NCI-H524 treated with DMSO at 0.1 percent for 48 hours (cell line): ENCODE results near the gene PITPNB.

Experiments used
- DNase-seq: peaks from one replicate; lab custom pipeline; 2025; lab: John Stamatoyannopoulos, UW

The PITPNB gene

DNA sequence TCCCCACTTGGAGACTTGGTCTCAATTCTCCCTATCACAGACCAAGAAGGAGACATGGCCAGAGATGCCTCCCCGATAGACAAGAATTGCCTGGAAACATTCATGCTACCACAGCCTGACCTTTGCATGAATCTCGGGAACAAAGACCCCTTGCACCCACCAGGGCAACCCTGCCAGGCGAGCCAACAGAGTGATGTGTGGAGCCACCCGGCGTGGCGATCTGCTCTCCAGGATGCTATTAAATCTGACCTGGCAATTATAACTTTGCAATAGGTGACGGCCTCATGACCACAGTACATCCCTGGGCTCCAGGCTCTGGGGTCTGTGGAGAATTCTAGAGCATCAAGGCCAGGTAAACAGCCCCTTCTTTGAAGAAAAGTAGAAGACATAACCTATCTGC lies 86.5 kb downstream of the PITPNB start:
- no peak for DNase-seq

- DNase-seq: no peak
These were observed 89.4 kb downstream of the PITPNB start for GRCh38 chr22:27829620-27830019.

GRCh38 chr22:27827604-27828587 lies 91.2 kb downstream of the PITPNB start:
- DNase-seq: no peak

DNA sequence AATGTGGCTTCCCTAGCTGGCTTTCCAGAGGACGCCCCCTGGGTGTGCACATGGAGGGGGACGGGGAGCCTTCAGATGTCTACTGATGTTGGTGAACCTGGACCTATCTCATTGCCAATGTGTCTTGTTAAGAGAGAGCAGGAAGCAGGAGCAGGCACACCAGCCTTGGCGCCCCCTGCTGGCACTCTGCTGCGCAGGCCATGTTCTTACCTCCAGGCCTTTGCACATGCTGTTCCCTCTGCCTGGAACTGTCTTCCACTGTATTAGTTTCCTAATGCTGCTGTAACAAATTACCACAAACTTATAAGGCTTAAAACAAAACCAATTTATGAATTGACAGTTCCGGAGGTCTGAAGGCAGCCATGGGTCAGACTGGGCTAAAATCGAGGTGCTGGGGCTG lies 93.9 kb downstream of the PITPNB start:
- DNase-seq: no peak

DNA sequence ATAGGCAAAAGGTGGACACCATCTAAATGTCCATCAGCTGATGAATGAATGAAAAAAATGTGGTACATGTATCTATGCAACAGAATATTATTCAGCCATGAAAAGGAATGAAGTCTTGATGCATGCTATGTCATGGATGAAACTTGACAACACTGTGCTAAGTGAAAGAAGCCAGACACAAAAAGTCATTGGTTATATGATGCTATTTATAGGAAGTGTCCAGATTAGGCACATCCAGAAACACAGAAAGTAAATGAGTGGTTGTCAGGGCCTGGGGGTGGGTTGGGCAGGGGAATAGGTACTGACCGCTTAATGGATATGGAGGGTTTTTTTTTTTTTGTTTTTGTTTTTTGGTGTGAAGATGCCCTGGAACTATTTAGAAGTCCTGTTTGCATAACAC lies 95.8 kb downstream of the PITPNB start:
- no peak for DNase-seq

DNA sequence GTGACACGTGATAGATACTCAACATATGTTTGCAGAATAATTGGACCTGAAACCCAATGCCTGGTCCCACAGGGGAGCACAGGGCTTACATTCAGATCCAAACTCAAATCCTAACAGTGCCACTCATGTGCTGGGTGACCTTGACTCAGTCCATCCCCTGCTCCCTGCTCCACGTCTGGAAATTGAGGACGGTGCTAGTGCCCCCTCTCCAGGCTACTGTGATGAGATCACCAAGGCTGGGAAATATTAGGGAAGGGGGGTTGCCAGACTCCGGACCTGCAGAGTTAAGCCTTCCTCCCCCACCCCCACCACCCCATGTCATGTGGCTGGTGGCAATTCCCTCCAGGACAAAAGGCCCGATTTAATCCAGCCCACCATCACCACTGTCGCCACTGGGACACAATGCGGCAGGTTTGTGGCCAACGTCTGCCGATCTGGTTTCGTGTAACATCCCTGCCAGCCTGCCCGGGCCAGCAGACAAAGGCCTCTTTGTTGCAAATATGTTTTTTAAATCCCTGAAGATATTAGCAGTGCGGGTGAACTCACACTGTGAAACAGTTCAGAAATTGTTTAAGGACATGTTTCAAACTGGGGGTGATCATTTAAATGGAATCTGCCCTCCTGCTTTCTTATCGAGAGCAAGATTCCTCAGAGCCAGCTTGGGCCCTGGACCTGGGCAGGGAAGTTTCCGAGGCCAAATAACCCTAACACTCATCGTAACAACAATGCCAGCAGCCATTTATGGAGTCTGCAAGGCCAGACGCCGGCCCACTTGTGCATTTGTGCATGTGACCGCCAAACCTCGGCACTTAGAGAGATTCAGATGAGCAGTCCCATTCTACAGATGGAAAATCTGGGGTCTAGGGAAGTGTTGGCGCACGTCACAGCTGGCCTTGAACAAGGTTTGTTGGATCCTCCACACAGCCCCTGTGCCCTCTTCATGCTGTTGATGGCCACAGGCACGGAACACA lies 97.9 kb downstream of the PITPNB start:
- DNase-seq: no peak

DNA sequence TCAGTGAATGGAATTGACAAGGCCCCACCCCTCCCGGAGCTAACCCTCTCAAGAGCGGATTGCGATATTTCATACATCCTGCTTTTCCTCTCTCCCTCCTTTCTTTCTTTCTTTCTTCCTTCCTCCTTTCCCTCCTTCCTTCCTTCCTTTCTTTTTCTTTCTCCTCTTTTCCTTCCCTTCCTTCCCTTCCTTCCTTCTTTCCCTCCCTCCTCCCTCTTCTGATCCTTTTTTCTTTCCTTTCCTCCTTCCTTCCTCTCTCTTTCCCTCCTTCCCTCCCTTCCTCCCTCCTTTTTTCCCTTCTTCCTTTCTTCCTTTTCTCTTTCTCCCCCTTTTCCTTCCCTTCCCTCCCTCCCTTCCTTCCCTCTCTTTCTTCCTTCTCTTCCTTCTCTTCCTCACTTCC lies 102.5 kb downstream of the PITPNB start:
- no peak for DNase-seq

- no peak for DNase-seq
These were observed 103.1 kb downstream of the PITPNB start for GRCh38 chr22:27815826-27816530.

DNA sequence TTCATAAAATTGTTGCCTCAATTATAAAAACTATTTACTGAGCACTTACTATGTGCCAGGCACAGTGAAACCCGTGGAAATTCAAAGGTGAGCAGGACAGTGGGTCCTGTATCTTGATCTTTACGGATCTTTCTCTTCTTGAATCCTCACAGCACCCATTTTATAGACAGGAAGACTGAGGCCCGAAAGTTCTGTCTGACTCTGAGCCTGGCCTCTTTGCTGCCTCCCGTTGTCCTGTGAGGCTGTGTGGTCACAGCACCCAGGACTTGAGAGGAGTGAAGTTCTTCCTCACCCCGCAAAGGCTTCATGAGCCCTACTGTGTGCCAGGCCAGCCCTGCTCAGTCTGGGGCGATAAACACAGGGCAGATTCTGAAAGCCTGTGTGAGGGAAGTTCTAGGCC lies 104.1 kb downstream of the PITPNB start:
- no peak for DNase-seq

GRCh38 chr22:27811778-27812177 lies 107.3 kb downstream of the PITPNB start:
- no peak for DNase-seq

GRCh38 chr22:27810609-27811151 lies 108.4 kb downstream of the PITPNB start:
- DNase-seq: peak; percentile 32

DNA sequence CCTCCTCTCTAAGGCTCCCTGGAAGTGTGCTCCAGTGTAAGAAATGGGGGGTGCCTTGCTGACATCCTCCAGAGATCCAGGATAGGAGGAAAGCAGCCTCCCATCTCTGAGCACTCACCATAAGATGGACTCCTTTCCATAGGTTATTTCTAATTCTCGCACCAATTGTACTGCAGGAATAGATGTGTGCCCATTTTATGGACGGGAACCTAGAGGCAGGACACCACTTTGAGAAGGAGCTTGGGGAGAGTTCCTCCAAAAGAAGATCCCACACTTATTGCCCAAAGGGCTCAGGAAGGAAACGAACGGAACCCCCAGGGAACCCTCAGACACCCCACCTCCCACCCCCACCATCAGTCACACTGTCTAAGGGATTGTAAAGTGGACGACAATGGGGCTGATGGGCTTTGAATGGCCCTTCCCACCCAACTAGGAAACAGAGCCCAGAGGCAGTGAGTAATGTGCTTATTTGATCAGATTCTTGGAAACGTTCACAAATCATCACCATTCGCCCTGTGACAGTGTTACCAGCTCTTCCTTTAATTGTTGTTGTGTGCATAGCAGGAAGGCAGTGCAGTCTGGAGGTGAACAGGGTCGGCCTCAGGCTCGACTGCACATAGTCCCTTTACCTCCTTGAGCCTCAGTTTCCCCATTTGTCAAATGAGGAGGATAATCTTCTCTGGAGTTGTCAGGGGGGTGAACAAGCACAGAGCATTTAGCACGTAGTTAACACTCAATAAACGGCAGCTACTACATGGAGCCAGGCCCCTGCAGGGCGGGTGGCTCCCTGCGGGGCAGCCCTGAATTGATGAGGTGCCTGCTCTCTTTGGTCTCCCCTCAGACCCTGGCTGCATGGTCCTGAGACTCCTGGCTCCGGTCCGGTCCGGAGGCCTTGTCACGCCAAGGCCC lies 109.1 kb downstream of the PITPNB start:
- DNase-seq: no peak

DNA sequence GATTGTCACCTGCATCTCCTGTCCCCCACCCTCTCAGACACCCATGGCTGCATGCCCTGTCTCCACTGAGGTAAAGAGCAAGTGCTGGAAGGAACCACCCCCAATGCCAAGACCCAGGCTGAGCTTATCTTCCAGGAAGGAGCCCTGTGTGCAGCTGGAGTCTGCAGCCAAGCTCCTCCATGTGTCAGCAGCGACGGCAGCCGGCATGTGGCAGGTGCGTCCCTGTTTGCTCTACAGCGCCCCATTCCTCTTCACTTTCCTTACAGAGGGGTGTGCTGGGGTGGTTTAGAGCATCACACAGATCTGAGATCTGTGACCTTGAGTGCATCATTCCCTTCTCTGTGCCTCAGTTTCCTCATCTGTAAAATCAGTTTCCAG lies 109.8 kb downstream of the PITPNB start:
- DNase-seq: peak; percentile 21

GRCh38 chr22:27808451-27809225 lies 110.4 kb downstream of the PITPNB start:
- no peak for DNase-seq

DNA sequence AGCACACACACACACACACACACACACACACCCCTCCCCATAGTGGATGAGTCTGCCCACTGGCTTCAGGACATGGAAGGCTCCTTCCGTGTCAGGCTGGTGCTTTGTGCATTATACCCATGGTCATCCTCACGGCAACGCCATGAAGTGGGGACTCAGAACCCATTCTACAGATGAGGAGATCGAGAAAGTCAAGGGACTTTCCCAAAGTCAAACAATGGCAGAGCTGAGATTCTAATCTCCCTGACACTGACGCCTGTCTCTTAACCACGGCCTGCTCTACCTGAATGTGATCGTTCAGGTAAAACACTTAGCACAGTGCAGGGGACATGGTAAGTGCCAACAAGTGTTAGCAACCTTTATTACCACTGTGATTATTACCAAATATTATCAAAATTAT lies 113.2 kb downstream of the PITPNB start:
- DNase-seq: no peak

GRCh38 chr22:27804470-27805297 lies 114.4 kb downstream of the PITPNB start:
- DNase-seq: no peak

GRCh38 chr22:27803841-27804415 lies 115.1 kb downstream of the PITPNB start:
- DNase-seq: no peak

GRCh38 chr22:27802346-27803073 lies 116.5 kb downstream of the PITPNB start:
- no peak for DNase-seq
